ENCODE measurements around the gene SHCBP1. TPM values are rescaled to one million over a fixed set of nuclear protein-coding genes. Genes with fewer than 3 reads are reported as not detected.
"Not testable (repeated sequence)": the region's sequence is repeated elsewhere in the genome, so short reads cannot be mapped to it uniquely, and the experiment has no call there.

SHCBP1 gene
- total RNA-seq, 1 donor from 2014 or later, result 2.1 TPM

- Histone ChIP-seq H3K4me3 (no peak overlapping the region), H3K9me3 (no peaks in the 10 kb centered on the region), H3K36me3 (no peaks in the 10 kb centered on the region), H3K4me1 (no peaks in the 10 kb centered on the region), H3K27ac (peak overlapping the region; percentile 42), H3K27me3 (ENCODE audit: low read depth) (no peaks in the 10 kb centered on the region)
- peak; percentile 19 for TF ChIP-seq CTCF (IDR thresholded peaks at IDR 0.05)
- DNase-seq (no peak), ATAC-seq (no peak)
- intact Hi-C loops (cut with DNase I), result no loop called here
Observed at GRCh38 chr16:46629331-46630219, 8.4 kb upstream of the SHCBP1 start.

DNA sequence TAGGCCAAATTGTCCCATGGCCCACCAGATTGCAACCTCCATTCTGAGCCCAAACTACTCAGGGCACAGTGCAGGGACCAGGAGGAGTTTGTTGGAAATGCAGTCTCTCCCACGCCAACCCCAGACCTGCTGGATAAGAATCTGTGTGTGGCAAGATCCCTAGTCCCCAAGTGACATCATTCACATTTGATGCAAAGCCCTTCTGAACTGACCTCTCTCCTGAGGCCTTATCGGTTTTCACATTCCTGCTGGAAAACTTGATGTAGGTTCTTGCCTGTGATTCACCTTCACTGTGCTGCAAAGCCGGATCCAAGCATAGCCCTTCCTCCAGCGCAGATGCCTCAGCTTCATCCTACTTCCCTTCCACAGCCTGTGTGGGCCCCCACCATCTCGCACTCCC lies 6.6 kb upstream of the SHCBP1 start:
- no peak overlapping the region for H3K27ac ChIP-seq
- no peaks in the 10 kb centered on the region for H3K9me3 ChIP-seq
- no peaks in the 10 kb centered on the region for H3K4me1 ChIP-seq
- ATAC-seq (no peak), DNase-seq (no peak)
- TF ChIP-seq CTCF (IDR thresholded peaks at IDR 0.05), result no peak
- no peak overlapping the region for H3K4me3 ChIP-seq
- H3K27me3 ChIP-seq (ENCODE audit: low read depth), result no peaks in the 10 kb centered on the region
- intact Hi-C loops (cut with DNase I), result no loop called here
- no peaks in the 10 kb centered on the region for H3K36me3 ChIP-seq

GRCh38 chr16:46626681-46627080 lies 5.5 kb upstream of the SHCBP1 start:
- H3K9me3 ChIP-seq; H3K4me1 ChIP-seq; H3K27ac ChIP-seq; H3K4me3 ChIP-seq; H3K36me3 ChIP-seq; DNase-seq; intact Hi-C loops (cut with DNase I); ATAC-seq; H3K27me3 ChIP-seq (ENCODE audit: low read depth): not testable (repeated sequence)

- intact Hi-C loops (cut with DNase I); ATAC-seq; H3K36me3 ChIP-seq; DNase-seq; H3K27me3 ChIP-seq (ENCODE audit: low read depth); H3K27ac ChIP-seq; H3K9me3 ChIP-seq; H3K4me3 ChIP-seq: not testable (repeated sequence)
- peaks cover 18% of the 10 kb centered on the region for H3K4me1 ChIP-seq
Observed at GRCh38 chr16:46624862-46625261, 3.7 kb upstream of the SHCBP1 start.

GRCh38 chr16:46623707-46624106 lies 2.5 kb upstream of the SHCBP1 start:
- H3K9me3 ChIP-seq; H3K36me3 ChIP-seq; intact Hi-C loops (cut with DNase I); H3K4me3 ChIP-seq; H3K27ac ChIP-seq; DNase-seq; H3K27me3 ChIP-seq (ENCODE audit: low read depth): not testable (repeated sequence)
- peaks cover 18% of the 10 kb centered on the region for H3K4me1 ChIP-seq
- ATAC-seq, result peak; percentile 4 to 25

GRCh38 chr16:46623246-46623645 lies 2.1 kb upstream of the SHCBP1 start:
- H3K27me3 ChIP-seq (ENCODE audit: low read depth); DNase-seq; H3K4me3 ChIP-seq; intact Hi-C loops (cut with DNase I); H3K27ac ChIP-seq; H3K9me3 ChIP-seq; H3K36me3 ChIP-seq: not testable (repeated sequence)
- ATAC-seq, result peak; percentile 61 to 71
- peaks cover 18% of the 10 kb centered on the region for H3K4me1 ChIP-seq

- intact Hi-C loops (cut with DNase I), result no loop called here
- Histone ChIP-seq H3K4me3 (no peak overlapping the region), H3K36me3 (no peaks in the 10 kb centered on the region), H3K9me3 (no peaks in the 10 kb centered on the region), H3K27me3 (ENCODE audit: low read depth) (no peaks in the 10 kb centered on the region), H3K27ac (no peak overlapping the region), H3K4me1 (peaks cover 18% of the 10 kb centered on the region)
- no peak for ATAC-seq
- no peak for TF ChIP-seq CTCF (IDR thresholded peaks at IDR 0.05)
- DNase-seq, result no peak
Observed at GRCh38 chr16:46621934-46622676, 926 bp upstream of the SHCBP1 start.
